Measurements from ENCODE around the gene TFCP2. TPM values are rescaled to one million over a fixed set of nuclear protein-coding genes. Genes with fewer than 3 reads are reported as not detected.

The TFCP2 gene
- total and polyA plus RNA-seq, 8 donors: 6.7 to 56.2 (median 9.2) TPM

- H3K27ac ChIP-seq: peak overlapping the region in 3 of 5 donors; percentile 10 to 27 (median 12)
- 51 to 65% (median 61%) methylated on average over 5 of the region's 5 CpGs for WGBS, 5 donors
- DNase-seq: peak in 1 of 2 donors; percentile 49
- peaks cover 10 to 25% (median 20%) of the 10 kb centered on the region in 4 donors for H3K36me3 ChIP-seq
- H3K27me3 ChIP-seq: no peaks in the 10 kb centered on the region
- no peak overlapping the region for H3K4me3 ChIP-seq
- TF ChIP-seq POLR2AphosphoS5 (IDR thresholded peaks at IDR 0.05) (no peak), EP300 (IDR thresholded peaks at IDR 0.05) (no peak), POLR2A (IDR thresholded peaks at IDR 0.05) (no peak), CTCF (IDR thresholded peaks at IDR 0.05) (no peak)
- intact Hi-C loops (cut with DNase I; ENCODE audit: low total_unique reads): no loop called here
- no peaks in the 10 kb centered on the region for H3K9me3 ChIP-seq
- H3K4me1 ChIP-seq: peaks cover 8 to 59% (median 29%) of the 10 kb centered on the region in 4 donors
Observed at GRCh38 chr12:51077930-51078329, 95.0 kb downstream of the TFCP2 start.

GRCh38 chr12:51076236-51076930, 96.6 kb downstream of the TFCP2 start:
- intact Hi-C loops (cut with DNase I; ENCODE audit: low total_unique reads): no loop called here
- H3K27ac ChIP-seq: peak overlapping the region in 1 of 5 donors; percentile 5

GRCh38 chr12:51075390-51075789, 97.5 kb downstream of the TFCP2 start:
- Histone ChIP-seq H3K4me1 (peaks cover 0 to 38% (median 13%) of the 10 kb centered on the region in 4 donors), H3K27ac (no peak overlapping the region), H3K9me3 (no peaks in the 10 kb centered on the region), H3K36me3 (peaks cover 31 to 51% (median 44%) of the 10 kb centered on the region in 4 donors), H3K27me3 (no peaks in the 10 kb centered on the region), H3K4me3 (no peak overlapping the region)
- intact Hi-C loops (cut with DNase I; ENCODE audit: low total_unique reads): no loop called here
- no peak for TF ChIP-seq EP300 (IDR thresholded peaks at IDR 0.05)
- no peak for TF ChIP-seq POLR2AphosphoS5 (IDR thresholded peaks at IDR 0.05)
- TF ChIP-seq POLR2A (IDR thresholded peaks at IDR 0.05): no peak
- TF ChIP-seq CTCF (IDR thresholded peaks at IDR 0.05): no peak
- DNase-seq: no peak
- WGBS, 5 donors: 82 to 99% (median 96%) methylated on average over 5 of the region's 5 CpGs

More at GRCh38 chr12:51076236-51076930, 96.6 kb downstream of the TFCP2 start:
- WGBS, 5 donors: 82 to 92% (median 90%) methylated on average over 8 to 10 of the region's 10 CpGs
- Histone ChIP-seq H3K27me3 (no peaks in the 10 kb centered on the region), H3K4me3 (no peak overlapping the region), H3K36me3 (peaks cover 21 to 41% (median 34%) of the 10 kb centered on the region in 4 donors), H3K4me1 (peaks cover 0 to 45% (median 16%) of the 10 kb centered on the region in 4 donors), H3K9me3 (no peaks in the 10 kb centered on the region)
- DNase-seq: no peak
- TF ChIP-seq POLR2A (IDR thresholded peaks at IDR 0.05): no peak
- TF ChIP-seq POLR2AphosphoS5 (IDR thresholded peaks at IDR 0.05): no peak
- no peak for TF ChIP-seq EP300 (IDR thresholded peaks at IDR 0.05)
- TF ChIP-seq CTCF (IDR thresholded peaks at IDR 0.05): no peak

GRCh38 chr12:51071663-51072062, 101.3 kb downstream of the TFCP2 start:
- peaks cover 60 to 88% (median 81%) of the 10 kb centered on the region in 4 donors for H3K36me3 ChIP-seq
- no peaks in the 10 kb centered on the region for H3K27me3 ChIP-seq
- no peak for DNase-seq
- intact Hi-C loops (cut with DNase I; ENCODE audit: low total_unique reads): no loop called here
- H3K9me3 ChIP-seq: no peaks in the 10 kb centered on the region
- TF ChIP-seq POLR2A (IDR thresholded peaks at IDR 0.05): no peak
- no peak for TF ChIP-seq CTCF (IDR thresholded peaks at IDR 0.05)
- no peak for TF ChIP-seq POLR2AphosphoS5 (IDR thresholded peaks at IDR 0.05)
- TF ChIP-seq EP300 (IDR thresholded peaks at IDR 0.05): no peak
- 66 to 85% (median 83%) methylated on average over 2 of the region's 2 CpGs for WGBS, 5 donors
- no peak overlapping the region for H3K27ac ChIP-seq
- peaks cover 0 to 20% (median 7%) of the 10 kb centered on the region in 4 donors for H3K4me1 ChIP-seq
- H3K4me3 ChIP-seq: no peak overlapping the region
